Sigmoid colon (tissue), 4 donors: ENCODE measurements around the gene DNAH10.

Experiments
- CTCF ChIP-seq, 4 experiments: fragments of 450-650 bp in 3 of 4; fragments of 200-600 bp in 1 of 4; IDR thresholded peaks; one replicate each; pipeline ENCODE4 v1.5.1; 2016 to 2019; ENCODE audit warnings: antibody characterized with exemption in 4 of 4, mild to moderate bottlenecking in 3 of 4, moderate library complexity in 2 of 4
- POLR2A ChIP-seq, 2 donors: fragments of 450-650 bp; IDR thresholded peaks; one replicate each; pipeline ENCODE4 v1.6.1; 2016; ENCODE audit warnings: antibody characterized with exemption in 2 of 2, mild to moderate bottlenecking in 2 of 2, moderate library complexity in 2 of 2
- POLR2AphosphoS5 ChIP-seq, 4 donors: sonication (generic); formaldehyde crosslinking; IDR thresholded peaks; one replicate each; pipeline ENCODE4 v1.6.1; 2017; ENCODE audit warnings: antibody characterized with exemption in 4 of 4

DNA sequence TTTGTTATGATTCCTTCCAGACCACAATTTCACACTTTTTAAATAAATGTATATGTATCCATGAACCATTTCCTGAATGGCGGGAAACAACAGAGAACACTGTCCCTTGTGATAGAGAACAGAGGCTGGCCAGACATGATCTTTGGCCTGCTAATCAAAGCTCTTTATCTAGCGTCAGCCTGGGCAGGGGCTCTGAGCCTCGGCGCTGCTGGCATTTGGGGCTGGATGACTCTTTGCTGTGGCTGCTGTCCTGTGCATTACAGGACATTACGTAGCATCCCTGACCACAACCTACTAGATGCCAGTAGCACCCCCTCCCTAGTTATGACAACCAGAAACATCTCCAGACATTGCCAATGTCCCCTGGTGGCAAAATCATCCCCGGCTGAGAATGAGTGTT is 77.7 kb downstream of the DNAH10 start:
- TF ChIP-seq POLR2AphosphoS5 (IDR thresholded peaks at IDR 0.05) (no peak), CTCF (IDR thresholded peaks at IDR 0.05) (no peak), POLR2A (IDR thresholded peaks at IDR 0.05) (no peak)
